ENCODE measurements around the gene ROPN1L.

Gene ROPN1L

DNA sequence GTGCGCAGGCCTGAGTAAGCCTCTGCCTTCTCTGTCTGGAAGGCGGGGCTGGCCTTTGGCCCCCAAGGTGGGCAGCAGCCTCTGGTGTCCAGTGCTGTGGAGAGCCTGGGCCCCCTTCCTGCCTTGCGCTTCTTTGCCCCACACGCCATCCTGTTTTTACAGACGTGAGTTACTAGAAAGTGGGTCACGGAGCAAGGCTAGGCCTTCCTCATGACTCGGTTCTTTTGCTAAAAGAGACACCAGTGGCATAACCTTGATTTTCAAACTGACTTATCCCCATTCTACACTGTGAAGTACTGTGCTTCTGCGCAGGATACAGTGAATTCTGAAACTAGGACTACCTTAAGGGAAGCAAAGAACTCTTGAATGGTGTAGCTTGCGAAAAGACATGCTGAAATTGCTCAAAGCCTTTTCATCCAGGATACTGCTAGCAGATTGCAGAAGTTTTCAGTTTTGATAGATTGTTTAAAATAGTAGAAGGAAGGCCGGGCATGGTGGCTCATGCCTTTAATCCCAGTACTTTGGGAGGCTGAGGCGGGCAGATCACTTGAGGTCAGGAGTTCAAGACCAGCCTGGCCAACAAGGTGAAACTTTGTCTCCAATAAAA, 7.2 kb downstream of the ROPN1L start:
- Histone ChIP-seq H3K79me2 (ENCODE audit: control insufficient read depth, insufficient read depth, low read length) (no peaks in the 10 kb centered on the region), H3K4ac (ENCODE audit: low read depth, low read length) (no peak overlapping the region), H2BK5ac (ENCODE audit: low read length) (no peak overlapping the region), H2BK120ac (ENCODE audit: low read depth, low read length) (no peak overlapping the region), H3K56ac (ENCODE audit: low read length) (no peak overlapping the region), H4K5ac (ENCODE audit: low read length) (no peak overlapping the region), H3K36me3 (ENCODE audit: control insufficient read depth, insufficient read depth, low read length) (no peaks in the 10 kb centered on the region), H3K4me2 (ENCODE audit: low read length) (no peak overlapping the region), H3K4me1 (ENCODE audit: control insufficient read depth, low read depth, low read length) (no peaks in the 10 kb centered on the region), H3K79me1 (ENCODE audit: low read length) (no peaks in the 10 kb centered on the region), H2AK5ac (ENCODE audit: low read length) (no peak overlapping the region), H2BK15ac (replicated peaks; ENCODE audit: low read depth) (no peak overlapping the region), H3K23ac (ENCODE audit: low read length) (no peak overlapping the region), H3K27ac (ENCODE audit: low read depth, low read length) (no peak overlapping the region), H3K27me3 (ENCODE audit: insufficient read depth, low read length, poor library complexity) (no peaks in the 10 kb centered on the region), H3K4me3 (ENCODE audit: low read length) (no peak overlapping the region), H3K9ac (ENCODE audit: low read length) (no peak overlapping the region), H3K18ac (ENCODE audit: low read length) (no peak overlapping the region), H4K8ac (ENCODE audit: low read depth, low read length) (no peak overlapping the region)
- WGBS (ENCODE audit: extremely low coverage, insufficient coverage, low lambda C conversion rate) = no CpG with 5 or more reads among the region's 11 CpGs
- DNase-seq = no peak

DNA sequence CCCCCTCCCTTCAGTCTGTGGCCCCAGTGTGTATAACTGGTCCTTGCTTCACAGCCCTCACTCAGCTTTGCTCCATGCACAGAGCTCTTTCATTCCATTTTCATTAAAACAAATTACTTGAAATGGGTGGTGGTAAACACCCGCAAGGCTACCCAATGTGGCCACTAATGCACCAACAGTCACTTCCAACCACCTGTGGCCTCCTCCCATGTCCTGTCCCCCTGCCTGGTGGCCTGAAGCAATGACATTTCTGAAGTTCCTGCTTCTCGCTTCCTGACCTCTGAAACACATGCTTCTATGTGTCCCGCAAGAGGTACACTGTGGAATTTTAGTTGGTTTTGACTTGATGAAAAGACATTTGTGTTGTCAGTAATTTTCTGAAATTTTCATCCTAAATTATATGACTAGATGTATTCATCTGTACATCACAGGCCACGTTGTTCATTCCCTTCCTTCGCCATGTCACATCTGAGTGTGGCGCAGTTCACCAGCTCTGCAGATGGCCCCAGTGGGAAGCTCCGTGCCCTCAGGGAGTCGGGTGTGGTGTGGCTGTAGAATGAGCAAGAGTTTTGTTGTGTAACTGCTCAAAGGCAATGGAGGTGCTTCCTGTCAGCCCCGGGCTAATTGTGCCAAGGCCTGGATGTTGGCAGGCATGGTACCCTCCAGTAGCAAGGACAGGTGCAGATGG, 9.6 kb downstream of the ROPN1L start:
- no peak overlapping the region for H3K4ac ChIP-seq (ENCODE audit: low read depth, low read length)
- no peak overlapping the region for H2BK15ac ChIP-seq (replicated peaks; ENCODE audit: low read depth)
- no peak overlapping the region for H3K56ac ChIP-seq (ENCODE audit: low read length)
- no peak overlapping the region for H2BK5ac ChIP-seq (ENCODE audit: low read length)
- H4K8ac ChIP-seq (ENCODE audit: low read depth, low read length) = no peak overlapping the region
- H3K18ac ChIP-seq (ENCODE audit: low read length) = no peak overlapping the region
- DNase-seq = no peak
- no peaks in the 10 kb centered on the region for H3K79me2 ChIP-seq (ENCODE audit: control insufficient read depth, insufficient read depth, low read length)
- no peak overlapping the region for H2AK5ac ChIP-seq (ENCODE audit: low read length)
- H3K27me3 ChIP-seq (ENCODE audit: insufficient read depth, low read length, poor library complexity) = no peaks in the 10 kb centered on the region
- no peak overlapping the region for H3K4me3 ChIP-seq (ENCODE audit: low read length)
- H3K36me3 ChIP-seq (ENCODE audit: control insufficient read depth, insufficient read depth, low read length) = no peaks in the 10 kb centered on the region
- no peak overlapping the region for H3K4me2 ChIP-seq (ENCODE audit: low read length)
- no peak overlapping the region for H4K5ac ChIP-seq (ENCODE audit: low read length)
- peaks cover 1% of the 10 kb centered on the region for H3K4me1 ChIP-seq (ENCODE audit: control insufficient read depth, low read depth, low read length)
- H2BK120ac ChIP-seq (ENCODE audit: low read depth, low read length) = no peak overlapping the region
- no peak overlapping the region for H3K27ac ChIP-seq (ENCODE audit: low read depth, low read length)
- no peaks in the 10 kb centered on the region for H3K79me1 ChIP-seq (ENCODE audit: low read length)
- no peak overlapping the region for H3K23ac ChIP-seq (ENCODE audit: low read length)
- no peak overlapping the region for H3K9ac ChIP-seq (ENCODE audit: low read length)
- WGBS (ENCODE audit: extremely low coverage, insufficient coverage, low lambda C conversion rate) = no CpG with 5 or more reads among the region's 9 CpGs

DNA sequence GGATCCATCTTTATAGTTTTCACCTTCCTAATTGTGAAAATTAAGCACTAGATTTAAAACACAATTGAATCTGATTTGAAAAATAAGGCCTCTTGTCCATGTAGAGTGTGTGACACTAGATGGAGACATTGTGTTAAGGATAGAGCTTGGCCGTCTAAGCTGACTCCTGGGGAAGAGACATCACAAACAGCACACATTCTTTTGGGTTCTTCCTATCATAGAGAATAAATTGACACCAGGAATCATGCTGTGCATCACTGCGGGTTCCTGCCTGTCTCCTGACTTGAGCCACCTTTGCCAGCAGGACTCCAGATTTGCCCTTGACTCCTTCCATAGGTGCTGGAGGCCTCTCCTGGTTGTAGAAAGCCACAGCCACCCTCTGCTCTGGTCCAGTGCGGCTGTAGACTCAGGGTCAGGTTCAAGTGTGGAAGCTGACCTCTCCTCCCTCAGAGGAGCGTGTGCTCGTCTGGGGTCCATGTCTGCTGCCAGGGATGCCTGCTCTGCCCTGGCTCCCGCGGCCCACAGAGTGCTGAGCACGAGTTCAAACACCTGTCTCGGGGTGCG, 11.2 kb downstream of the ROPN1L start:
- H3K4me2 ChIP-seq (ENCODE audit: low read length) = no peak overlapping the region
- DNase-seq = peak; percentile 89

DNA sequence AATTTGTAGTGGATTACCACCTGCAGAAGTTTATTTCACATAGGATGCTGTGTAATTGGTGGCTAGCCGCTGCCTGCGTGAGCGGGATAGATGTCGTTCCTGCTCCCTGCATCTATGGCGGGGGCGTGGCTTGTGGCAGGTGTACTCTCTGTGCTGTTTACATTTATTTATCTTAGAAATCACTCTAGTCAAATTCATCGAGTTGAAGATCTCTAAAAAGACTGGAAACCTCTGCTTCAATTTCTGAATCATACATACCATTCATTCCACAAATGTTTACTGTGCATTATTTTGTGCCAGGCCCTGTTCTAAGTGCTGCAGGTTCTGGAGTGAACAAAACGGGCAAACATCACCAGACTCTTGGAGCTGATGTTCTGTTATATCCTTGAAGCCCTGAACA, 11.9 kb downstream of the ROPN1L start:
- Histone ChIP-seq H2AK5ac (ENCODE audit: low read length) (no peak overlapping the region), H3K27ac (ENCODE audit: low read depth, low read length) (no peak overlapping the region), H3K36me3 (ENCODE audit: control insufficient read depth, insufficient read depth, low read length) (no peaks in the 10 kb centered on the region), H3K27me3 (ENCODE audit: insufficient read depth, low read length, poor library complexity) (no peaks in the 10 kb centered on the region), H4K5ac (ENCODE audit: low read length) (no peak overlapping the region), H2BK15ac (replicated peaks; ENCODE audit: low read depth) (no peak overlapping the region), H2BK120ac (ENCODE audit: low read depth, low read length) (no peak overlapping the region), H4K8ac (ENCODE audit: low read depth, low read length) (no peak overlapping the region), H3K9ac (ENCODE audit: low read length) (no peak overlapping the region), H3K18ac (ENCODE audit: low read length) (no peak overlapping the region), H3K4me1 (ENCODE audit: control insufficient read depth, low read depth, low read length) (peaks cover 1% of the 10 kb centered on the region), H3K79me1 (ENCODE audit: low read length) (no peaks in the 10 kb centered on the region), H3K4me2 (ENCODE audit: low read length) (no peak overlapping the region), H3K56ac (ENCODE audit: low read length) (no peak overlapping the region), H3K79me2 (ENCODE audit: control insufficient read depth, insufficient read depth, low read length) (no peaks in the 10 kb centered on the region), H3K4ac (ENCODE audit: low read depth, low read length) (no peak overlapping the region), H2BK5ac (ENCODE audit: low read length) (no peak overlapping the region), H3K4me3 (ENCODE audit: low read length) (no peak overlapping the region), H3K23ac (ENCODE audit: low read length) (no peak overlapping the region)
- WGBS (ENCODE audit: extremely low coverage, insufficient coverage, low lambda C conversion rate) = no CpG with 5 or more reads among the region's 8 CpGs
- no peak for DNase-seq

More for the DNA sequence above, 11.2 kb downstream of the ROPN1L start:
- Histone ChIP-seq H2BK5ac (ENCODE audit: low read length) (no peak overlapping the region), H2BK120ac (ENCODE audit: low read depth, low read length) (no peak overlapping the region), H3K79me1 (ENCODE audit: low read length) (no peaks in the 10 kb centered on the region), H3K27me3 (ENCODE audit: insufficient read depth, low read length, poor library complexity) (no peaks in the 10 kb centered on the region), H3K18ac (ENCODE audit: low read length) (no peak overlapping the region), H3K23ac (ENCODE audit: low read length) (no peak overlapping the region), H4K8ac (ENCODE audit: low read depth, low read length) (no peak overlapping the region), H2AK5ac (ENCODE audit: low read length) (no peak overlapping the region), H3K56ac (ENCODE audit: low read length) (no peak overlapping the region), H3K36me3 (ENCODE audit: control insufficient read depth, insufficient read depth, low read length) (no peaks in the 10 kb centered on the region), H2BK15ac (replicated peaks; ENCODE audit: low read depth) (no peak overlapping the region), H4K5ac (ENCODE audit: low read length) (no peak overlapping the region), H3K27ac (ENCODE audit: low read depth, low read length) (no peak overlapping the region), H3K4me3 (ENCODE audit: low read length) (no peak overlapping the region), H3K79me2 (ENCODE audit: control insufficient read depth, insufficient read depth, low read length) (no peaks in the 10 kb centered on the region), H3K4ac (ENCODE audit: low read depth, low read length) (no peak overlapping the region), H3K4me1 (ENCODE audit: control insufficient read depth, low read depth, low read length) (peaks cover 1% of the 10 kb centered on the region), H3K9ac (ENCODE audit: low read length) (no peak overlapping the region)
- no CpG with 5 or more reads among the region's 10 CpGs for WGBS (ENCODE audit: extremely low coverage, insufficient coverage, low lambda C conversion rate)

DNA sequence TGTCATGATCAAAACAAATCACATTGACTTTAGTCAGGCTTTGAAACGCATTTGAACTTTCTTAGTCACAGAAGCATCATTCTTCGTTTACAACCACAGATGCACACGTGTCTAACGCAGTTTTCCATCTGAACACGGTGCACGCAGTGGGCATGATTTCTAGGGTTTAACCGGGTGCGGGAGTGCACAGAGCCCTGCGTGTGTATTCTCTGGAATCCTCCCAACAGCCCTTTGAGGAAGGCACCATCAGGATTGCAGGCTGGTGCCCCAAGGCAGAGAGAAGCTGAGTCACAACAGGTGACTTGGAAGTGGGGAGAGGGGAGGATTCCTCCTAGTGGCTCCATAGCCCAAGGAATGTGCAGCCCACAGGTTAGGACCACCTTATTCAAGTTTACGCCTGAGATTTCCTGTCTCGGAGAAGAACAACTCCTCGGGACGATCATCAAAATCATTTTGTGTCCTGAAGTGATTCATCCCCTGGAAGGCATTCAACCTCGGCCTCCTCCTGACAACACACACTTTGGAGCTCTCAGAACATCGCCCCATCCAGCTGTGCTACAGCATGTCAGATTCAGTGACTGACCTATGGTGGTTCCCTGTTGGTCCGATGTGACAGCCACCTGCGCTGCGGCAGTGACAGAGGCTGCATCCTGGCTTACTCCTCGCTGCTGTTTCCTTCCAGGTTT, 13.1 kb downstream of the ROPN1L start:
- Histone ChIP-seq H3K36me3 (ENCODE audit: control insufficient read depth, insufficient read depth, low read length) (no peaks in the 10 kb centered on the region), H3K4me1 (ENCODE audit: control insufficient read depth, low read depth, low read length) (peaks cover 1% of the 10 kb centered on the region), H2BK5ac (ENCODE audit: low read length) (no peak overlapping the region), H3K4ac (ENCODE audit: low read depth, low read length) (no peak overlapping the region), H4K5ac (ENCODE audit: low read length) (no peak overlapping the region), H3K23ac (ENCODE audit: low read length) (no peak overlapping the region), H3K79me1 (ENCODE audit: low read length) (no peaks in the 10 kb centered on the region), H3K18ac (ENCODE audit: low read length) (no peak overlapping the region), H3K4me2 (ENCODE audit: low read length) (no peak overlapping the region), H3K9ac (ENCODE audit: low read length) (no peak overlapping the region), H3K56ac (ENCODE audit: low read length) (no peak overlapping the region), H3K27me3 (ENCODE audit: insufficient read depth, low read length, poor library complexity) (no peaks in the 10 kb centered on the region), H2BK15ac (replicated peaks; ENCODE audit: low read depth) (no peak overlapping the region), H2BK120ac (ENCODE audit: low read depth, low read length) (no peak overlapping the region), H3K27ac (ENCODE audit: low read depth, low read length) (peak overlapping the region; percentile 22), H3K79me2 (ENCODE audit: control insufficient read depth, insufficient read depth, low read length) (no peaks in the 10 kb centered on the region), H3K4me3 (ENCODE audit: low read length) (no peak overlapping the region), H4K8ac (ENCODE audit: low read depth, low read length) (no peak overlapping the region), H2AK5ac (ENCODE audit: low read length) (no peak overlapping the region)
- DNase-seq = no peak
- no CpG with 5 or more reads among the region's 19 CpGs for WGBS (ENCODE audit: extremely low coverage, insufficient coverage, low lambda C conversion rate)

All from mesendoderm (in vitro differentiated cells).